NB4 (cell line): ENCODE measurements around the gene TMEM213.

Experiments used
- DNase-seq: peaks from one replicate; pipeline ENCODE4 v3.0.0; 2010; ENCODE audit warnings: low read depth
- H3K4me3 ChIP-seq: one replicate; pipeline ENCODE4 v1.5.1; 2011; ENCODE audit warnings: mild to moderate bottlenecking, low read depth, low read length, moderate library complexity
- POLR2A ChIP-seq: IDR thresholded peaks from 2 replicates; pipeline ENCODE4 v1.6.1; 2011; ENCODE audit warnings: mild to moderate bottlenecking; ENCODE audit not compliant: insufficient read length; ENCODE audit errors: extremely low read depth

Gene TMEM213

DNA sequence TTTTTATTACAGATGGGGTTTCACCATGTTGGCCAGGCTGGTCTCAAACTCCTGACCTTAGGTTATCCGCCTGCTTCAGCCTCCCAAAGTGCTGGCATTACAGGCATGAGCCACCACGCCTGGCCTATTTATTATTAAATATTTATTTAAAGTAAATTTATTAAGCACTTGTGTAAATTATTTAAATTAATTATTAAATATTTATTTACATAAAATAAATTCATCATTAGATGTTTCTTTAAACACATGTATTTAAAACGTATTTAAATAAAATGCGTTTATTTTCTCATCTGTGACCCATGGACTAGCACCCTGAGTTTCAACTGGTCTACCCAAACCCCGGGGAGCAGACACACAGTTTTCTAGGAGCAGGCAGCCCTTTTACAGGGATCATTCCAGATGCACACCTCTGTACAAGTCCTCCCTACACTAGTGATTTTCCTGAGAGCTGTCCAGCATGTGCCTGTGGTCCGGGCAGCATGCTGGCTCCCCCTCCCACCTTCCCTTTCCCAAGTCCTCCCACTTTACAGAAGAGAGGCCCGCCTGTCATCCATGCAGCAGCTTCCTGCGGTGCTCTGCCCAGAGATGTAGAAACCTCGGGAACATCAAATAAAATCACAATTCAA lies 89.4 kb downstream of the TMEM213 start:
- no peak for DNase-seq
- TF ChIP-seq POLR2A, result no peak
- no peak overlapping the region for H3K4me3 ChIP-seq
